Thyroid gland (tissue), 4 donors: ENCODE data around the gene SCN3B. TPM values are rescaled to one million over a fixed set of nuclear protein-coding genes. Genes with fewer than 3 reads are reported as not detected.

Source experiments
- DNase-seq, 2 donors: peaks; one replicate each; pipeline ENCODE4 v3.0.0-alpha.2; 2019
- H3K27ac ChIP-seq, 3 donors: fragments of 200-600 bp; sonication (generic); 1 replicate in 2 of 3; 2 replicates in 1 of 3; pipeline ENCODE4 v1.5.1; 2016 to 2019; ENCODE audit warnings: mild to moderate bottlenecking in 1 of 3, moderate library complexity in 1 of 3
- H3K27me3 ChIP-seq: fragments of 200-600 bp; sonication (generic); one replicate; pipeline ENCODE4 v1.5.1; 2019
- H3K36me3 ChIP-seq, 2 donors: fragments of 200-600 bp; sonication (generic); one replicate each; pipeline ENCODE4 v1.5.1; 2016 to 2019
- H3K4me1 ChIP-seq, 2 donors: fragments of 200-600 bp; sonication (generic); one replicate each; pipeline ENCODE4 v1.5.1; 2017 to 2019
- H3K4me3 ChIP-seq, 3 donors: fragments of 200-600 bp; sonication (generic); replicated peaks in 1 of 3; 1 replicate in 2 of 3; 2 replicates in 1 of 3; pipeline ENCODE4 v1.5.1; 2016; ENCODE audit warnings: mild to moderate bottlenecking in 1 of 3
- H3K9me3 ChIP-seq: fragments of 200-600 bp; sonication (generic); one replicate; pipeline ENCODE4 v1.5.1; 2017
- POLR2A ChIP-seq, 2 donors: fragments of 450-650 bp; IDR thresholded peaks; one replicate each; pipeline ENCODE4 v1.6.1; 2017; ENCODE audit warnings: antibody characterized with exemption in 2 of 2, mild to moderate bottlenecking in 2 of 2, moderate library complexity in 1 of 2
- WGBS, 2 donors: methylation state at CpG; one replicate each; pipeline ENCODE4 v1.1.5; 2017; 5-methylcytosine and 5-hydroxymethylcytosine counted together
- intact Hi-C: fragments of 100-400 bp; cut with DNase I; formaldehyde crosslinking; loops from one replicate; pipeline ENCODE4 v1.15.1; 2023
- total RNA-seq, 4 donors: library from RNA; depleted of rRNA; stranded (reverse); fragments of >200 nt; gene quantifications; one replicate each; pipeline ENCODE4 v1.2.3, GENCODE V29; 2016
- TF ChIP-seq, protein P1 (sequence below), 6 experiments: fragments of 200-600 bp in 3 of 6; fragments of 450-650 bp in 3 of 6; sonication (generic) in 3 of 6; IDR thresholded peaks; one replicate each; pipeline ENCODE4 v1.5.1; 2016 to 2019; ENCODE audit warnings: antibody characterized with exemption in 6 of 6, mild to moderate bottlenecking in 2 of 6, inconsistent platforms in 1 of 6, moderate library complexity in 1 of 6

SCN3B gene, protein sequence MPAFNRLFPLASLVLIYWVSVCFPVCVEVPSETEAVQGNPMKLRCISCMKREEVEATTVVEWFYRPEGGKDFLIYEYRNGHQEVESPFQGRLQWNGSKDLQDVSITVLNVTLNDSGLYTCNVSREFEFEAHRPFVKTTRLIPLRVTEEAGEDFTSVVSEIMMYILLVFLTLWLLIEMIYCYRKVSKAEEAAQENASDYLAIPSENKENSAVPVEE
- 10 to 100 TPM in 2 of 4 donors, 1 to 10 TPM in 2; 6.6 to 15.3 (median 9.6) TPM for total RNA-seq

DNA sequence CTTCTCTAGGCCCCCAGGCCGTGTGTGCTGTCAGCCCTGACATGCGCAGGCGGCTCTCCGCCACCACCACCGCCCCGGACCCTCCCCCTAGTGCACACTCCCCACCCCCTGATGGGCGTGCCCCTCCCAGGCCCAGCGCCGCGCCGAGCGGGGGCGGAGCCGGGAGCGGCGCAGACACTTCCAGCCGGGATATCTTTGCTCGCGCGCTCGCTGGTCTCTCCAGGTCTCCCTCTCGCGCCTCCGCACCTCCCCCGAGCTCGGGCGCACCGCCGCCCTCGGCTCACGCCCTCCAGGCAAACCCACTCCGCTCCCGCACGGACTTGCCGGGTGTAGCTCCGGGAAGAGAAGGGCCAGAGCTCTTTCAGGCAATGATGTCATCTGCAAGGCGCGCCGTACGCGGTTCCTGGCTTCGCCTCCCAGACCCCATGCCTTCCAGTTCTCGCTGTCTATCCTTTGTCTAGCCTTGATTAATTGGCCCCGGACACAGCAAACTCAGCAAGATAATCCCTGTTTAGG lies at the start of gene SCN3B:
TSS of gene SCN3B (minus strand) at position 59 of the 516 bp plus-strand sequence. CDS start 823 bp downstream, outside the sequence.
- H3K9me3 ChIP-seq, result no peaks in the 10 kb centered on the region
- H3K27ac ChIP-seq, result peak within 1 kb of the TSS; percentile 45 to 69 (median 58)
- DNase-seq, result peak; percentile 72 to 78
- H3K36me3 ChIP-seq, result no peaks in the 10 kb centered on the region
- H3K4me3 ChIP-seq, result peak within 1 kb of the TSS; percentile 27 to 66 (median 43)
- 1 to 11% methylated on average over 8 to 37 of the region's 44 CpGs for WGBS, 2 donors
- peak in 1 of 2 donors; percentile 56 for TF ChIP-seq POLR2A (IDR thresholded peaks at IDR 0.05)
- TF ChIP-seq, protein P1, sequence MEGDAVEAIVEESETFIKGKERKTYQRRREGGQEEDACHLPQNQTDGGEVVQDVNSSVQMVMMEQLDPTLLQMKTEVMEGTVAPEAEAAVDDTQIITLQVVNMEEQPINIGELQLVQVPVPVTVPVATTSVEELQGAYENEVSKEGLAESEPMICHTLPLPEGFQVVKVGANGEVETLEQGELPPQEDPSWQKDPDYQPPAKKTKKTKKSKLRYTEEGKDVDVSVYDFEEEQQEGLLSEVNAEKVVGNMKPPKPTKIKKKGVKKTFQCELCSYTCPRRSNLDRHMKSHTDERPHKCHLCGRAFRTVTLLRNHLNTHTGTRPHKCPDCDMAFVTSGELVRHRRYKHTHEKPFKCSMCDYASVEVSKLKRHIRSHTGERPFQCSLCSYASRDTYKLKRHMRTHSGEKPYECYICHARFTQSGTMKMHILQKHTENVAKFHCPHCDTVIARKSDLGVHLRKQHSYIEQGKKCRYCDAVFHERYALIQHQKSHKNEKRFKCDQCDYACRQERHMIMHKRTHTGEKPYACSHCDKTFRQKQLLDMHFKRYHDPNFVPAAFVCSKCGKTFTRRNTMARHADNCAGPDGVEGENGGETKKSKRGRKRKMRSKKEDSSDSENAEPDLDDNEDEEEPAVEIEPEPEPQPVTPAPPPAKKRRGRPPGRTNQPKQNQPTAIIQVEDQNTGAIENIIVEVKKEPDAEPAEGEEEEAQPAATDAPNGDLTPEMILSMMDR (IDR thresholded peaks at IDR 0.05), result no peak
- peaks cover 11 to 13% of the 10 kb centered on the region in 2 donors for H3K4me1 ChIP-seq
- no peaks in the 10 kb centered on the region for H3K27me3 ChIP-seq
- intact Hi-C loops, result no loop called here

DNA sequence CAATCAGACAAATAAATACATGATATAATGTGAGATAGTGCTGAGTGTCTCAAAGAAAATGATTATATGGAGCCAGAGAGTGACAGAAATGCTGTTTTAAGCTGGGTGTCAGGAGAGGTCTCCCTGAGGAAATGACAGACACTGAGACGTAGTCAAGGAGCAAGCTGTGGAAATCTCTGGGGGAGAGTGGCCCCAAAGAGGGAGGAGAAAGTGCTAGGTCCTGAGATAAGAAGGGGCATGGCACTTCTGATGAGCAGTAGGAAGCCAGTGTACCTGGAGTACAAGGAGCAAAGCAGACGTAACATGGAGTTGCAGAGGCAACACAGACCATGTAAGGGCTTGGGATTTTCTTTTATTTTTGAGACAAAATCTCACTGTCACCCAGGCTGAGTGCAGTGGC lies 48.3 kb upstream of the SCN3B start:
- H3K4me1 ChIP-seq, result peaks cover 4 to 7% of the 10 kb centered on the region in 2 donors

DNA sequence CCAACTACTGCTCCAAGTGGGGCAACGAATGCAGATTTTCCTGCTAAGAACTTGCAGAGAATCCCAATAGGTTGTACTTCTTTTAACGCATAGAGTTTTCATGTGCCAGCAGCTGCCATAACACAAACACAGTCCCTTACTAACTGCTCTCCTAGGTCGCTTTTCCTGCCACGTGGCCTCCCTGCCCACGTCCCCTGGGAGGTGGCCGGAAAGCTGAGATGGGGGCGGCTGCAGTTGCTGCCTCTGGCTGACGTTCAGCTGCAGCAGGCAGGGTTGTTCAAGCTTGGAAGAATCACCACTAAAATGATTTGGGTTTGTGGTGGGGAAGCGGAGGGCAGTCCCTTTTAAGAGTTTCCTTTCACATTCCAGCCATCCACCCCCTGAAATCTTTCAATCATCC lies 47.7 kb upstream of the SCN3B start:
- TF ChIP-seq POLR2A (IDR thresholded peaks at IDR 0.05), result no peak
- TF ChIP-seq, protein P1 (IDR thresholded peaks at IDR 0.05), result no peak
- WGBS, 2 donors, result 42 to 48% methylated on average over 9 of the region's 9 CpGs

More for the DNA sequence above, 48.3 kb upstream of the SCN3B start:
- Histone ChIP-seq H3K27me3 (no peaks in the 10 kb centered on the region), H3K27ac (no peak overlapping the region), H3K9me3 (no peaks in the 10 kb centered on the region), H3K4me3 (no peak overlapping the region), H3K36me3 (no peaks in the 10 kb centered on the region)
- intact Hi-C loops, result no loop called here
- no peak for TF ChIP-seq POLR2A (IDR thresholded peaks at IDR 0.05)
- TF ChIP-seq, protein P1 (IDR thresholded peaks at IDR 0.05), result no peak
- 80 to 89% methylated on average over 2 of the region's 2 CpGs for WGBS, 2 donors
- no peak for DNase-seq

DNA sequence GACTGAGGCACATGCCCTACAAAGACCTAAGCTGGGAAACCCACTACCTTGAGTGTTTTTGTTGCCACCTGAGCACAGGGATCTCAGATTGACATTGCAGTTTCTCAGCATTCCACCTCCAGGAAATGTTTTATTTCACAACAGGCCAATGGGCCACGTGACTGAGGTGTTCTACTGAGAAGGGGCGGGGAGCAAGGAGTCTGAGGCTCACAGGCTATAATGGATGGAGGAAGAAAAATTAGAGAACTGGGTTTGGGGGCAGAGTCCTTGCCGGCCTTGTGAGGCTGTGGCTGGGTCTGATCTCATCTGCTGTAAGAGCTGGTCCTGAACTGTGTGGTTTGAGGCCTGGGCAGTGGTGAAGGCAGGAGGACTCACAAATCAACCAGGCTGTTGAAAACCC lies 46.3 kb upstream of the SCN3B start:
- DNase-seq, result no peak
- Histone ChIP-seq H3K27me3 (no peaks in the 10 kb centered on the region), H3K36me3 (no peaks in the 10 kb centered on the region), H3K9me3 (no peaks in the 10 kb centered on the region), H3K4me1 (peaks cover 4 to 7% of the 10 kb centered on the region in 2 donors), H3K27ac (no peak overlapping the region), H3K4me3 (no peak overlapping the region)
- intact Hi-C loops, result no loop called here
- TF ChIP-seq POLR2A (IDR thresholded peaks at IDR 0.05), result no peak
- WGBS, 2 donors, result 81% methylated on average over 3 of the region's 3 CpGs

More for the DNA sequence above, 47.7 kb upstream of the SCN3B start:
- intact Hi-C loops, result no loop called here
- H3K36me3 ChIP-seq, result no peaks in the 10 kb centered on the region
- no peaks in the 10 kb centered on the region for H3K27me3 ChIP-seq
- H3K4me3 ChIP-seq, result no peak overlapping the region
- H3K27ac ChIP-seq, result no peak overlapping the region
- DNase-seq, result peak in 1 of 2 donors; percentile 6
- H3K9me3 ChIP-seq, result no peaks in the 10 kb centered on the region
- H3K4me1 ChIP-seq, result peaks cover 4 to 7% of the 10 kb centered on the region in 2 donors

DNA sequence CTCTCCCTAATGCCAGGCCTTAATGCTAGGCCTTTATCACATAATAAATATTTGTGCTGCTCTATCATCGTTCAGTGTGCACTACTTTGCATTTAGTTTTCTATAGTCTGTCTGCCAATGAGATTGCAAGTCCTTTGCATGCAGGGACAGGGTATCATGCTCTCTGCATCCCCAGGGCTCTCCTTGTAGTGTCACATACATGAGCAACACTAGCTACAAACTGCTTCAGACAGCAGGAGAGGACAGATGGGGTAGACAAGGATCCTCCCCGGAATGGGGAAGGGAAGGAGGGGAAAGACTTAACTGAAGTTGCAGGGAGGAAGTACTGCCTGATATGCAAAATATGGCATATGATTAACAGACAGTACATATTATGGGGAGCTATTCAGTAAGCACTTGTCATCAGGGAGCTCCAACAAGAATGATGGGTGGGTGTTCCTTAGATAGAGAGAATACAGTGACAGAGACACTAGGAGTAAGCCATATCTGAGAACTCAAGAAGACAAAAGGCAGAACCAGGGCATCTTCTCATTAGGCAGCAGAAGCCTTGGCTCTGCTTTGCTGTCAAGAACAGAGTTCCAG lies 44.2 kb upstream of the SCN3B start:
- no peak overlapping the region for H3K27ac ChIP-seq
- TF ChIP-seq POLR2A (IDR thresholded peaks at IDR 0.05), result no peak
- TF ChIP-seq, protein P1 (IDR thresholded peaks at IDR 0.05), result no peak
- no peaks in the 10 kb centered on the region for H3K27me3 ChIP-seq
- no peaks in the 10 kb centered on the region for H3K36me3 ChIP-seq
- no peak overlapping the region for H3K4me3 ChIP-seq
- no peaks in the 10 kb centered on the region for H3K9me3 ChIP-seq
- H3K4me1 ChIP-seq, result no peaks in the 10 kb centered on the region
- WGBS, 2 donors, result 60 to 77% methylated on average over 2 of the region's 2 CpGs
- DNase-seq, result no peak
- intact Hi-C loops, result no loop called here
